ENCODE measurements around the gene RAP2C. TPM values are rescaled to one million over a fixed set of nuclear protein-coding genes. Genes with fewer than 3 reads are reported as not detected.

The RAP2C gene
- 20.0 and 43.0 TPM in 2 replicates for total RNA-seq (2014; rRNA removed; shearing (Covaris generic))

GRCh38 chrX:132219343-132219768 lies at the start of gene RAP2C:
TSS of gene RAP2C (minus strand) at chrX:132219447. CDS start at chrX:132217268, 2,179 bp downstream.
- H3K27me3 ChIP-seq (replicated peaks) = no peaks in the 10 kb centered on the region
- H3K4me3 ChIP-seq = peak within 1 kb of the TSS; percentile 81
- 0 out of 2 replicates have a peak, but pooled peaks cover 3% of the 10 kb centered on the region for H3K36me3 ChIP-seq
- H3K9me3 ChIP-seq (replicated peaks) = no peaks in the 10 kb centered on the region
- peak within 1 kb of the TSS; percentile 92 for H3K27ac ChIP-seq
- peak; percentile 50 to 61 for DNase-seq (ENCODE audit: low read depth in 1 of 2, low spot score in 2 of 2)
- H3K4me1 ChIP-seq (replicated peaks) = no peaks in the 10 kb centered on the region; the same call in 1 of the 2 replicates

DNA sequence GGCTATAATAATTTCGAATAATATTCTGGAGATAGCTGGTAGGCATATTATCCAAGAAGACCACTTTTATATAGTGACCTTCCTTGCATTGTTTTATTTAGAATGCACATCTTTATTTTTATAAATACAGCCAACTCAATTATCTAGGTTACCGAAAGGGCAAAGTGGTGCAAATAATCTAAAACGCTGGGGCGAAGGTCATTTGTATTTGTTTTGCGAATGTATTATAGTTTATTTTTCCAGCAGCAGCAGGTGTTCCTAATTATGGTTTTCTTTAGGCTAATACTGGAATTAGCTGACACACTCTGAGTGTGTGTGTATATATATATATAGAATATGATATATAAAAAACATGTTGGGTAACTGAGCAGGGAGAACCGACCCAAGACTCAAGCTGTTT lies 48.1 kb upstream of the RAP2C start:
- Histone ChIP-seq H3K4me3 (no peak overlapping the region), H3K27ac (no peak overlapping the region), H3K9me3 (replicated peaks) (no peaks in the 10 kb centered on the region), H3K36me3 (no peaks in the 10 kb centered on the region), H3K27me3 (replicated peaks) (no peaks in the 10 kb centered on the region), H3K4me1 (replicated peaks) (no peaks in the 10 kb centered on the region)
- DNase-seq (ENCODE audit: low read depth in 1 of 2, low spot score in 2 of 2) = no peak

DNA sequence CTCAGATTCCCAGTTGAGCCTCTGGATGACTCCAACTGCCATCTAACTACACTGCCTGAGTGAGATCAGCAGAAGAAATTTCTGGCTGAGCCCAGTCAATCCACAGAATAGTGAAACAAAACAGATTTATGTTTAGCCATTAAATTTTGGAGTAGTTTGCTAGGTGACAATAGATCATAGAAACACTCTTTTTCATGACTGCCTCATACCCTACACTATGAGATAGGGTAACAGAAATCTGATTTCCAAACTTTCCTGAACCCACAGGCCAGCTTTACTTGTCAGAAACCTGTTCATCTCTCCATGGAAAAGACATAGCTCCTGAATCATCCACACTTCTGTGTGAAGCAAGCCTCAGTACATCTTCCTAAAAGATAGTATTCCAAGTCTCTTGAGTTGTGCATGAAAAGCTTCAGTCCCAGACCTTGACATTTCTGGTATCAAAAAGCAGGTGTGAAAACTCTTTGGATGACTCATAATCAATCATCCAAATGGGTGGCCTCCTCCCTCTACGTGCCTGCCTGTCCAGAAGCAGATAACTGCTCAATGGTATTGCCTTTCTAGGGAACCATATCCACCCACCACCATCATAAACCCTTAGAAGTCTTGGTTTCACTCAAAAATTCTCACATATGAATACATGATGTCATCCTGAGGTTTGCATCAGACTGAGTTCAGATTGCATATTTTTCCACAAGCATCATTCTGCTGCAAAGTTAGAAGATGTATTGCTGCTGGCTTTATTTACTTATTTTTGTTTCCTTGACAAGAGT lies 47.5 kb upstream of the RAP2C start:
- Histone ChIP-seq H3K27me3 (replicated peaks) (no peaks in the 10 kb centered on the region), H3K9me3 (replicated peaks) (no peaks in the 10 kb centered on the region), H3K36me3 (no peaks in the 10 kb centered on the region), H3K4me3 (no peak overlapping the region), H3K4me1 (replicated peaks) (no peaks in the 10 kb centered on the region), H3K27ac (no peak overlapping the region)
- DNase-seq (ENCODE audit: low read depth in 1 of 2, low spot score in 2 of 2) = no peak

- Histone ChIP-seq H3K27ac (no peak overlapping the region), H3K4me1 (replicated peaks) (no peaks in the 10 kb centered on the region), H3K4me3 (no peak overlapping the region), H3K9me3 (replicated peaks) (no peaks in the 10 kb centered on the region), H3K36me3 (no peaks in the 10 kb centered on the region), H3K27me3 (replicated peaks) (no peaks in the 10 kb centered on the region)
- DNase-seq (ENCODE audit: low read depth in 1 of 2, low spot score in 2 of 2) = no peak
Measured at GRCh38 chrX:132263127-132263526, 43.9 kb upstream of the RAP2C start.

DNA sequence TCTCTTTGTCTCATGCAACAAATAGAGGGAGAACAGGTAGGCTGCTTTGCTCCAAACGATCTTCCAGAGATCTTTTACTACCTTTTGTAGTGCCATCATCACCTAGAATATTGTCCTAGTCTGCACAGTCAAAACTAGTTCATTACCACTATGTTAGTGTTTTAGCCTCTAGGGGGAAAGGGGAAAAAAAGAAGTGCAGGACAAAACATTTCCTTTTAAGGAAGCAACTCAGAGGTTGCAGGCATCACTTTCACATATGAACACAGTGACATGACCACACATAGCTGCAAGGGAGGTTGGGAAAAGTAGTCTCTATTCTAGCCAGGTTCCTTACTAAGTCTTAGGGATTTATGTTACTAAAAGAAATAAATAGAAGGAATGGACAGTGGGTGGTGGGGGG lies 39.3 kb upstream of the RAP2C start:
- DNase-seq (ENCODE audit: low read depth in 1 of 2, low spot score in 2 of 2) = no peak
- Histone ChIP-seq H3K4me1 (replicated peaks) (no peaks in the 10 kb centered on the region), H3K4me3 (no peak overlapping the region)

GRCh38 chrX:132257116-132257515 lies 37.9 kb upstream of the RAP2C start:
- no peaks in the 10 kb centered on the region for H3K36me3 ChIP-seq
- H3K4me1 ChIP-seq (replicated peaks) = no peaks in the 10 kb centered on the region
- H3K27me3 ChIP-seq (replicated peaks) = no peaks in the 10 kb centered on the region
- DNase-seq (ENCODE audit: low read depth in 1 of 2, low spot score in 2 of 2) = no peak
- H3K9me3 ChIP-seq (replicated peaks) = no peaks in the 10 kb centered on the region
- no peak overlapping the region for H3K27ac ChIP-seq
- H3K4me3 ChIP-seq = no peak overlapping the region

More for the DNA sequence above, 39.3 kb upstream of the RAP2C start:
- Histone ChIP-seq H3K27ac (no peak overlapping the region), H3K27me3 (replicated peaks) (no peaks in the 10 kb centered on the region), H3K9me3 (replicated peaks) (no peaks in the 10 kb centered on the region), H3K36me3 (no peaks in the 10 kb centered on the region)

DNA sequence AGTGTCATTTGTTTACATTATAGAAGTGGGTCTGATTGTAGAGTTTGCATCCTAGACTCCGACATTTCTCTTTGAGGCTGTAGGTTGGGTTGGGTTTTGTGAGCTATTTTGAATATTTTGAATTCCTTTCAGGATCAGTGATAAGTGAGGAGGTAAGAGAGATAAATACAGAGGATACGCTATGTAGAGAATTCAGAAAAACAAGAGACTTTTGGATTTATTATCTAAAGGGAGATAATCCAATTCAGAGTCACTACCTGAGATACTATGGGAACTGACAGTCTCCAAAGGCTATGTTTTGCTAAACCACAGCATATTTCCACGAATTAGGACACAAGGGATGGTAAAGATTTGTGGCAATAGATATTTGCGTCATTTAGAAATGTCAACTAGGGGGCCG lies 16.9 kb upstream of the RAP2C start:
- Histone ChIP-seq H3K36me3 (no peaks in the 10 kb centered on the region), H3K9me3 (replicated peaks) (no peaks in the 10 kb centered on the region), H3K27me3 (replicated peaks) (no peaks in the 10 kb centered on the region), H3K27ac (no peak overlapping the region), H3K4me1 (replicated peaks) (peaks cover 9% of the 10 kb centered on the region; the same call in 1 of the 2 replicates), H3K4me3 (no peak overlapping the region)
- no peak for DNase-seq (ENCODE audit: low read depth in 1 of 2, low spot score in 2 of 2)

- H3K27me3 ChIP-seq (replicated peaks) = no peaks in the 10 kb centered on the region
- H3K27ac ChIP-seq = no peak overlapping the region
- no peaks in the 10 kb centered on the region for H3K36me3 ChIP-seq
- peaks cover 11% of the 10 kb centered on the region; the same call in 1 of the 2 replicates for H3K4me1 ChIP-seq (replicated peaks)
- no peaks in the 10 kb centered on the region for H3K9me3 ChIP-seq (replicated peaks)
- H3K4me3 ChIP-seq = no peak overlapping the region
- no peak for DNase-seq (ENCODE audit: low read depth in 1 of 2, low spot score in 2 of 2)
Measured at GRCh38 chrX:132235488-132235887, 16.2 kb upstream of the RAP2C start.

- no peak for DNase-seq (ENCODE audit: low read depth in 1 of 2, low spot score in 2 of 2)
- Histone ChIP-seq H3K4me3 (no peak overlapping the region), H3K9me3 (replicated peaks) (no peaks in the 10 kb centered on the region), H3K27me3 (replicated peaks) (no peaks in the 10 kb centered on the region), H3K36me3 (no peaks in the 10 kb centered on the region), H3K4me1 (replicated peaks) (0 out of 2 replicates have a peak, but pooled peaks cover 3% of the 10 kb centered on the region), H3K27ac (no peak overlapping the region)
Measured at GRCh38 chrX:132231587-132231986, 12.3 kb upstream of the RAP2C start.

GRCh38 chrX:132227383-132228112 lies 8.3 kb upstream of the RAP2C start:
- Histone ChIP-seq H3K36me3 (no peaks in the 10 kb centered on the region), H3K9me3 (replicated peaks) (no peaks in the 10 kb centered on the region), H3K27ac (no peak overlapping the region), H3K27me3 (replicated peaks) (no peaks in the 10 kb centered on the region), H3K4me3 (no peak overlapping the region), H3K4me1 (replicated peaks) (0 out of 2 replicates have a peak, but pooled peaks cover 3% of the 10 kb centered on the region)
- no peak for DNase-seq (ENCODE audit: low read depth in 1 of 2, low spot score in 2 of 2)

- H3K4me1 ChIP-seq (replicated peaks) = 0 out of 2 replicates have a peak, but pooled peaks cover 2% of the 10 kb centered on the region
- no peaks in the 10 kb centered on the region for H3K27me3 ChIP-seq (replicated peaks)
- H3K9me3 ChIP-seq (replicated peaks) = no peaks in the 10 kb centered on the region
- H3K4me3 ChIP-seq = no peak overlapping the region
- H3K27ac ChIP-seq = no peak overlapping the region
- no peak for DNase-seq (ENCODE audit: low read depth in 1 of 2, low spot score in 2 of 2)
- H3K36me3 ChIP-seq = no peaks in the 10 kb centered on the region
Measured at GRCh38 chrX:132226169-132226568, 6.9 kb upstream of the RAP2C start.

- peak overlapping the region; percentile 92 for H3K27ac ChIP-seq
- peak; percentile 66 to 83 for DNase-seq (ENCODE audit: low read depth in 1 of 2, low spot score in 2 of 2)
- H3K27me3 ChIP-seq (replicated peaks) = no peaks in the 10 kb centered on the region
- H3K36me3 ChIP-seq = peaks cover 10% of the 10 kb centered on the region; the same call in 1 of the 2 replicates
- no peaks in the 10 kb centered on the region for H3K9me3 ChIP-seq (replicated peaks)
- peak overlapping the region; percentile 81 for H3K4me3 ChIP-seq
- H3K4me1 ChIP-seq (replicated peaks) = no peaks in the 10 kb centered on the region; the same call in 1 of the 2 replicates
Measured at GRCh38 chrX:132218100-132218812, 991 bp downstream of the RAP2C start.

DNA sequence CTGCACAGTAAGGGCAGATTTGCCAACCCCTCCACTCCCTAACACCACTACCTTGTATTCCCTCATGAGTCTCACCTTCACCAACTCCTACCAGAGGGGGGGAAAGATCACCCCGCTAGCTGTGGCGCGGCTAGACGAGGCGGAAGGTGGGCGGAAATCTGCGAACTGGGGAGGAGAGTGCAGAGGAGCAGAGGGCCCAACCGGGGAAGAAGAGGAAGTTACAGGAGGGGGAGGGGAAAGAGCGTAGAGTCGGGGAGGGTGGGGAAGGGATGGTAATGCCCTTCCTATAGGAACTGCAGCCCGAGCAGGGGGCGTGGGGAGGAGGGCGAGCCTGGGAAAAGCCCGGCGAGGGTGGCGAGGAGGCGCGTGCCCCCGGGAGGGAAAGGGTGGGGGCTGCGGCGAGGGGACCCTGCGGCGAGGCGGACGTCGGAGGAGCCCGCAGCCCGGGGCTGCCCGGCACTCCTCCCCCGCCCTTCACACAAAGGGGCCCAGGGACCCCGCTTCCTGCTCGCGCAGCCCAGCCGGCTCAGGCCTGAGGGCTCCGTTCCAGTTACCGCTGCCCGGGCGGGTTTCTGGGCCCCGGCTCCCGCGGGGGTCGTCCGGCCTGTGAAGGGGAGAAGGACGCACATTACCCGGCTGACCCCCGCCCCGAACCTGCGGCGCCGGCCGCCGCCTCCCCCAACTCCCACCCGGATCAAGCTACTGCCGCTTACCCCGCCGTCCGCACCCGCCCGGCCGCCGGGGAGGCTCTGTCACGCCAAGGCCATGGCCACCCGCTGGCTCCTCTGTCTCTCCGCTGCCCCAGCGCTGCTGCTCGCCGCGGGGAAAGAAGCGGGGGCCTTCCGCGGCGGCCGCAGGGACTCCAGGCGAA lies 1.8 kb downstream of the RAP2C start:
- Histone ChIP-seq H3K27ac (peak overlapping the region; percentile 92), H3K27me3 (replicated peaks) (no peaks in the 10 kb centered on the region), H3K4me1 (replicated peaks) (no peaks in the 10 kb centered on the region; the same call in 1 of the 2 replicates), H3K9me3 (replicated peaks) (no peaks in the 10 kb centered on the region), H3K36me3 (peaks cover 16% of the 10 kb centered on the region), H3K4me3 (peak overlapping the region; percentile 81)
- peak; percentile 59 to 69 for DNase-seq (ENCODE audit: low read depth in 1 of 2, low spot score in 2 of 2)
